Amniotic stem cell (primary cell): Measurements from ENCODE around the gene PPP4R1.

Experiments
- DNase-seq: peaks from one replicate; lab custom pipeline; 2025; lab: John Stamatoyannopoulos, UW

The PPP4R1 gene

DNA sequence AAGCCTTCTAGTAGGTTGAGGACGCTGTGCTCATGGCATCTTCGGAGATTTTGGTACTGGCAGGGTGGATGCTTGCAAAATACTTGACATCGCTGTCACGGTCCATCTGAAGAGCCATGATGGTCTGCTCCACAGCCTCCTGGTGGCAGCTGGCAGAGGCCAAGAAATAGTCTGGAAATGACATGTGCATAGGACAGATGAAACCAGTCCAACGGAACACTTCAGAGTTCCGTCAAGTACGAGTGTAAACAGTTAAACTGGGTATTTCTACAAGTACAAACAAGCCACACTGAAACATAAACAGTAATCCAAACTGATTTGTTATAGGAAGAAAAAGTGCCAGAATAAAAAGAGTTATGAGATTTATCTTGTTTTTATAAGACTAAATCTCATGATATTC lies 66.6 kb downstream of the PPP4R1 start:
- DNase-seq: no peak

DNA sequence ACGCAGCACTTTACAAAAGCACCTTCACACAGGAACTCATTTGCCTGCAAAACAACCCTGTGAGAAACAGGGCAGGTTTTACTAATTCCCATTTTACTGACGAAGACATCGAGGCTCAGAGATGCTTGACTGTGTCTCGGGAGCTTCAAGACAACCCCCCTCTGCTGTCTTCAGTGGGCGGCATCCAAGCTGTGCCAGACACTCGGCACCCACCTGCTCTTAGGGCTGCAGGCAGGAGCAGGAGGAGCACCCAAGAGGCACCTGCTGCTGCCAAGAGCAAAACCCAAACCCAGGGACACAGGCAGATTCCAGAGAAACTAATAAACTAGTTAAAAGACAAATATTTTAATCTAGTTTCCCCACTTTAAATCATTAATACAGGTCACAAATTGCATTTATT lies 67.9 kb downstream of the PPP4R1 start:
- no peak for DNase-seq

DNA sequence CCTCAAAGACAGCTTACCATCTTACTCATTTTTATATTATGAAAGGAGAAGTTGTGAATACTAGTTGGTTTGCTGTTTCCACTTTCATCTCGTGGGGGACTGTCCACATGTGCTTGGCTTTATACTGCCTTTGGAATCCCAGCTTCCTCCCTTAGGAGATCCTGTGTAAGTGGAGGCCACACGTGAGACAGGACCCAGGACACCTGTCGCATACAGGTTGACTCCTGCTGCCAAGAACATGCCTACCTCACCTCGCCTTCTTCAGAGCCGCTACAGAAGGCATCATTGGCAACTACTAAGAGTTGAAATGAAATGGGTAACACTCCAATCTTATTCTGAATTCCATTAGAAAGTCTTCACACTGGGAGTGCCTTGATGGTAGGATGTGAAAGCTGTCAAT lies 69.3 kb downstream of the PPP4R1 start:
- no peak for DNase-seq

DNA sequence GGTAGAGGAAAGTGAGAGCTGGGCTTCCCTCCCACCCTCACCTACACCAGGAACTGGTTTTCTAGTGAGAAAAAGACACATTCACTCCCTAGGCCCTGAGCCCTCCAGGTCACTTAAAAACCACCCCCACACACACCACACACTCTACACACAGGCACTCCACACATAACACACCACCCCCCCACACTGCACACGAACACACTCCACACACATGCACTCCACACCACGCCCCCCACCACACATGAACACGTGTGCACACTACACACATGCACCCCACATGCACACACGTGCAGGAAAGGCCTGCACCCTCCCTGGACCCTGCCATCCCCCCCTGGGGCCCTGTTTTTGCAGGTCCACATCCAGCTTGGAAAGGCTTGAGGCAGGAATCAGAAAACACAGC lies 71.4 kb downstream of the PPP4R1 start:
- no peak for DNase-seq

DNA sequence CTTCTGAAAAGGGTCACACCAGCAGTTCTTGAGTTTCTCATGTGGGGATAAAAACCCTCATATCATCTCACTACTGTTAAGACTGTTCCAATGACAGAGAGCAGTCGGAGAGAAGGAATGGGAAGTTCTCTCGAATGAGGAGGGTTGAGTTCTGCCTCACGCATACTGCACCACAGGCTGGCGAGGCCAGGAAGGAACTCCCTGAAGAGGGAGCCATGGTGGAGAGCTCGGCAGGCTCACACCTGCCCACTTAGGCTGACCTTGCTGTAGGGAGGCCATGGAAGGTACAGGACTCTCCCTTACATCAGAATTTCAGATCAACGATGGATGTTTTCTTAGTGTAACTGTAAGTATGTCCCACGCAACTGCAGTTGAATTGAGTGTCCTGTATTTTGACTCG lies 74.4 kb downstream of the PPP4R1 start:
- DNase-seq: no peak

DNA sequence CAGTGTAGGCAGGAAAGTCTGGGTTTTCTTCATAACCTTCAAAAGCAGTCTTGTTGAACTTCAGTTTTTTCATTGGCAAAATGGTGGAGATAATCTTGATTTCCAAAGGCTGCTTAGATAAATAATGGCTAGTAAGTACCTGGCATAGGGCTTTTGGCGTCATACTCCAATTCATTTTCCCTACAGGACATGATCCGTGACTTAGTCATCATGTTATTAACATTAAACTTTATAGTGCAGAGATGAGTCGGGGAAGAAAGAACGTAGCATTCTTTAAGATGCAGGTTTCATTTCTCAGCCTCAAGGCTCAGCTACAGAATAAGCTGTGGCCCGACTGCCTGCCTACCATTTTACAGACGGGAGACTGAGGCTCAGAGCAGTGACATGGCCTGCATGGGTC lies 75.1 kb downstream of the PPP4R1 start:
- DNase-seq: peak; percentile 46

DNA sequence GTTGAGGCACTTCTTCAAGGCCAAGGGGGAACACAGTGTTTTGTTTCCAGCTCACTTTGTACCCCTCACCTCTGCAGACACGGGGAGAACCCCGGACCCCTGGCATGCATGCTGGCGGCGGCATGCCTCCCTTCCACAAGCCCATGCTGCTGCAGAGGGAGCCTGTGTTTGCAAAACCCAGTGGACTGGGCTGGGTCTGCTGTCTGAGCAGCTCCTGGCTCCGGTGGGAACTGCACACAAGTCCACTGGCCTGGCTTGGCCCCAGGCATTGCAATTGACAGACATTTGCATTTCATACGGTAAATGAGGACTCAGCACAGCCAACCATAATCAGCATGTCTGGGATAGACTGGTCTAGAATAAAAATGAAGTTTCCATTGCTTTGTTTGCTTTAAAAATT lies 76.7 kb downstream of the PPP4R1 start:
- no peak for DNase-seq

DNA sequence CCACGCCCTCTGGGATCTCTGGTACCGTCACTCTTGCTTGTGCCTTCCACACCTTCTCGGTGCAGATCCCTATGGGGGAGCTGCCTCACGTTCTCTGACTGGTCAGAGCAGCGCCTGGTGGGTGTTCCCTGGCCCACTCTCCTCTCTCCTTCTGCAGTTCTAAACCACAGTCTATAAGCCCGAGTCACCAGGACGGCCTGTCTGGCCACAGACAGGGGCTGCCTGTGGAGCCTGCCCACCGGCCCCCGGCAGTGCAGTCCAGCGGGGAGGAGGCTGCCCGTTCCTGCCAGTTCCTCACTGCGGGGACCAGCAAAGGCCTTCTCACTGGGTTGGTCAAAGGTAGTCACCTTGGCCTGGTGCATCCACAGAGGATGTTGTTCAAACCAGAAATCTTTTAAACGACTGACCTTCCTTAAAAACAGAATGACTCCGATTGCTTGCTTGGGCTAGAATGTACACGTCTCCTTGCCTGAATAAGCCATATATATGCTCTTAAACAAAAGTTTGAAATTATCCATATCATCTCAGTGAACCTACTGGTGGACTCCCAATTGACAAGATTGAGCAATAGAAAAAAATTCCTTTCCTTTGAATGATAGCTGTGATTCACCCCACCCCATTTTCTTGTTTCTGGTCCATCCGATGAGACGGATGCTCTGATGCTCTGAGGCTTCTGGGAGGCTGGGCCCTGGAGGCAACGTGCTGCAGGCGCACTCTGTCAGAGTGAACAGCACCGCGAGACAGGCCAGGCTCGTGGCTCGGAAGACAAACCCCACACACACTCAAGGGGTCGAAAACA lies 77.8 kb downstream of the PPP4R1 start:
- no peak for DNase-seq

DNA sequence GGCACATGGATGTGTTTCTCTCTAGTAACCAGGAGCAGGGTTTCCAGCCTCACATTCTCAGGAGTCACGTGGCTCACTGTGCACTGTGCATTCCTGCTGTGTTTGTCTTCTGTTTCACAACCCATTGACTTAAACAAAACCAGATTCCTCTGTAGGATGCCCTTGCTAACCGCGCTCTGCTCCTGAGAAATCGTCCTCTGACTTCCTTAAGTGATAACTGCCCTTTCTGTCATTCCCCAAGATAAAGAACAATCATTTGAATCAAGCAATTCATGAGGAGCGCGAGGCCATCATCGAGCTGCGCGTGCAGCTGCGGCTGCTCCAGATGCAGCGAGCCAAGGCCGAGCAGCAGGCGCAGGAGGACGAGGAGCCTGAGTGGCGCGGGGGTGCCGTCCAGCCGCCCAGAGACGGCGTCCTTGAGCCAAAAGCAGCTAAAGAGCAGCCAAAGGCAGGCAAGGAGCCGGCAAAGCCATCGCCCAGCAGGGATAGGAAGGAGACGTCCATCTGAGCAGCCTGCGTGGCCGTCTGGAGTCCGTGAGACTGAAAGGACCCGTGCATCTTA lies 78.8 kb downstream of the PPP4R1 start:
- DNase-seq: peak; percentile 82

DNA sequence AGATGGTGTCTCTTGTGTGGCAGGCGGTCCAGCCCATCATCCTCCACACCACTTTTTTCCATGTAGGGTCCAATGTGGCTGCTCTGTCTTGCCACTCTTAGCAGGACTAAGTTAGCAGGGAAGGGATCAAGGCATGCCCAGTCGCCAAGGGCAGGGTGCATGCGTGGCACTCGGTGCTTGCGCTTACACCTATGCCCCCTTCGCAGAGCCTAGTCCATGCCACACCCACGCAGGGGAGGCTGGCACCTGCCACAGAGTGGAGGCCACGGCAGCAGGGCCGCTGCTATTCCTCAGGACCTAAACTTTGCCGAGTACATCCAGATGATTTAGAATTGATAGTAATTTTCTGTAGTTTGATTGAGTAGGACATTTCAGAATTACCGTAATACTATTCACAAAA lies 79.5 kb downstream of the PPP4R1 start:
- no peak for DNase-seq

DNA sequence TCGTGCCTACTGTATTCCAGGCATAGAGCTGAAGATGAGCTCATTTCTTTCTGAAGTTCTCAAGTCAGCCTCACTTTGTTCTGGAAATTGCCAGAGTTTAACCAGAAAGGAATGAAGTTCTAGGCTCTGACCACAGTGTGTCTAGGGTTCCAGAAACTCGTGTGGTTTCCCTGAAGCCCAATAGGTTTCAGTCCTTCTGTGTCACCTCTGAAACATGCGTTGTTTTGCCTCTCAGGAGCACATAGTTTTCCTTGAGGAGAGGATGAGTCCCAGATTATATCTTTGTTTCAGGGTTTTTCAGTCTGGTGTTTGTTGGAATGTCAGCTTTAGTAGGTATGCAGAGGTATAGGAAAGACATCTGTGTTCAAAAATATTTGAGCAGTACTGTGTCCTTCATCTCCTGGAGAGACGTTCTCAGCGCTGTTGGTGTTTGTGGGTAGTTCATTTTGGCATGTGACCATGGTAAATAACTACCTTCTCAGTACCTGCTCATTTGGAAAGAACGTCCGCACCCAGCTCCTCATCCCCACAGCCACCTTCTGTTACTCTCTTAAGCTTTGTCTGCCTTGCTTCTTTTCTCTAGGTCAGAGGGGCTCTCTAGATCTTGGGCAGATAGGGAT lies 82.5 kb downstream of the PPP4R1 start:
- no peak for DNase-seq

DNA sequence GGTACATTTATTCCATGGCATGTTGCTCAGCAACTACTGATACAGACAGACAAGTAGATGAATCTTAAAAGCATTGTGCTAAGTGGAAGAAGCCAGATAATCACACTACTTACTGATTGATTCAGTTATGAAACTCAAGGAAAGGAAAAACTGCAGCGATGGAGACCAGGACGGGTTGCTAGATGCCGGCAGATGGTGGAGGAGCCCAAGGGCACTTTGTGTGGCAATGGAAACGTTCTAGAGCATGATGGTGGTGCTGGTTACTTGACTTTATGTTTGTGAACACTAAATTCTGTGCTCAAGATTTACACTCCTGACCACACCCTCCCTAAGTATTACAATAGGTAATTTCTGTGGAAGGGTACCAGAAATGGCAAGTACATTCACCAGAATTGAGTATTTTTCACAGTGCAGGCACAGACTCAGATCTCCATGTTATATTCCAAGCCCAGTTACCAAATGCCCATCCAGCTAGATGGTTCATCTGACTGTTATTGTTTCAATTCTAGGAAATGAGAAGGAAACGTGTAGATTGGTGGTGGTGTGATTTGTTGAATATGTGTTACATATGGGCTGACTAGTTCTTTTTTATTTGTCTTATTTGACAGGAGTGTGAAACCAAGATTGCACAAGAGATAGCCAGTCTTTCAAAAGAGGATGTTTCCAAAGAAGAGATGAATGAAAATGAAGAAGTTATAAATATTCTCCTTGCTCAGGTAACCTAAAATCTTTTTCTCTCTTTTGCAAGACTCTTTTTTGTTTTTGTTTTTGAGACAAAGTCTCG lies 83.9 kb downstream of the PPP4R1 start:
- DNase-seq: no peak

DNA sequence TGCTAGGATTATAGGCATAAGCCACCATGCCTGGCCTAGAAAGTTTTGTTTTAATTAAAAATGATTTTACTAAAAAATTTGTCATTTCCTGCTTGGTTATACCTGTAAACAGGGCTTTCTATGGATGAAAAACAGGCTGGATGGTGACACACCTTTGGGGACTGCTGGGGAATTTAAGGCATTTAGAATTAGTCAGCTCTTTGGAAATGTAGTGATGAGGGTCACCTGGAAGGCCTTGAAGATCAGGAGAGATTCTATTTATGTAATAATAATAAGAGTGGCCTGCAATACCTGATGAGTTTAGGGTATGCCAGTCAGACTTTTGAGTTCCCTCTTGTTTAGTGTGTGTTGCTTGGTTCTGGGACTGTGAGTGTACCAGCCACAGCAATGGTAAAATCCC lies 87.9 kb downstream of the PPP4R1 start:
- DNase-seq: no peak

DNA sequence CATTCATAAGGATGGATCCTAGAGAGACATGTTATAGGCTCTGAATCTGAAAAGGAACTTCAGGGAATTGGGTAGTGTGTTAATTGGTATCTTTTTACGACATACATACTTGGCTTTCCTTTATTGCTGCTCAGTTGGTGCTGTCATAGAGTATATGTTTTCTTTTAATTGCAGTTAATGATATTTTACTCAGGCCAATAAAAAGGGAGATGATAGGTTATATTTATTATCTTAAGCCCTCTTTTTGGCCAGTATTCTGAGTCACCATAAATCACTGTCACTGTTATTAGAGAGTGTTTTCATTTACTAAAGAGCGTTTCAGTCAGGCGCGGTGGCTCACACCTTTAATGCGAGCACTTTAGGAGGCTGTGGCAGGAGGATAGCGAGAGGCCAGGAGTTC lies 91.4 kb downstream of the PPP4R1 start:
- DNase-seq: no peak

DNA sequence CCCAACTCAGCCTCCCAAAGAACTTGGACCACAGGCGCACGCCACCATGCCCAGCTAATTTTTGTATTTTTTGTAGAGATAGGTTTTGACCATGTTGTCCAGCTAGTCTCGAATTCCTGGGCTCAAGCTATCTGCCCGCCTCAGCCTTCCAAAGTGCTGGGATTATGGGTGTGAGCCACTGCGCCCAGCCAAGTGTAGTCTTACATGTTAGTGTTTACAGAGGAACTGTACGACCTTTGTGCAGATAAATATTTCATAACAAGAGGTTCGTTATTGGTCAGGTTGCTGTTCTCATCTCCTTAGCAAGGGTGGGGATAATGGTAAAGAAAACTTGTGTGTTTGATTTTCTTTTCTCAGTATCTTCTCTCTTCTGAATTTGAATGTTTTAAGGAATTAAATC lies 92.6 kb downstream of the PPP4R1 start:
- DNase-seq: no peak

DNA sequence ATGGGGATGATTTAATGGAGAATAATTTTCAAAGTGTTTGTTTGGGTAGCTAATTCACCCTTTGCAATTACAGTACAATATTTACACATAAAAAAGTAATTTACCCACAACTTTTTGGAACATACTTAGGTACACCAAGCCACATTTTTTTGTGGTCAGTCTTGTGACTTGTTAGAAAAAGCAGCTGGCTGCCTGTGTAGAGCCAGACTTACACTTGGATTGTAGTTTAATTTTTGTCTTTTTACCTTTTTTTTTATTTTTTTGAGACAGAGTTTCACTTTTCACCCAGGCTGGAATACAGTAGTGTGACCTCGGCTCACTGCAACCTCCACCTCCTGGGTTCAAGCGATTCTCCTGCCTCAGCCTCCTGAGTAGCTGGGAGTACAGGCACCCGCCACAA lies 93.7 kb downstream of the PPP4R1 start:
- DNase-seq: no peak

DNA sequence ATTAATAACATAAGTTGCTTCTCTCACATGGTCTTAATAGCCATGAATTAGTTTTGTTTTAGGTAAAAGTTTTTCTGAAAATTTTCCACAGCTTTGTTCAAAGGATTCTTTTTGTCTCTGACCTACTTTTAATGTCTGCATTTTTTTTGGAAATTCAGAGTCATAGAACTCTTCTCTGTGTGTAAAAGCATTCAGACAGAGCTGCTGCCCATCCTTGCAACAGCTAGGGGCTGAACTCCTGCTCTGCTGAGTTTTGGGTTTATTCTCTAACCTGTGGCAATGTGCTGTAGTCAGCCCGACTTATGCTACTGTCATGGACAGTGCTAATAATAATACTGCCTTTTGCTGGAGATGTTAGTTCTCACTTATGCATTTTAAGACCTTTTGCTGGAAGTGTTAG lies 95.0 kb downstream of the PPP4R1 start:
- no peak for DNase-seq

DNA sequence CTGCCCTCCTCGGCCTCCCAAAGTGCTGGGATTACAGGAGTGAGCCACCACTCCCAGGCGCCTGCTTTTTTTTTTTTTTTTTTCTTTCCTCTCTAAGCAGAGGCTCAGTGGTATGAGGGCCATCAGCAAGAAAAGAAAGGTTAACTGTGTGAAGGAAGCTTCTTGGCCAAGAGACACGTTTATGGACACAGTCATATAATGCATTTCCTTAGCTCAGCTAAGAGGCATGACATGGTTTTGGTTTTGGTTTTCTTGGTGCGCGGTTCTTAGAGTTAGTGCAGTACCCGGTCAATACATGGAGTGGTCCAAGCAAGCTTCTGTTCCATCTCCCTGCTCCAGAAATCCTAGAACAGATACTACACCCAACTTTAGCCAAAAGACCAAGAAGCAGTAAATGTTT lies 96.5 kb downstream of the PPP4R1 start:
- no peak for DNase-seq

DNA sequence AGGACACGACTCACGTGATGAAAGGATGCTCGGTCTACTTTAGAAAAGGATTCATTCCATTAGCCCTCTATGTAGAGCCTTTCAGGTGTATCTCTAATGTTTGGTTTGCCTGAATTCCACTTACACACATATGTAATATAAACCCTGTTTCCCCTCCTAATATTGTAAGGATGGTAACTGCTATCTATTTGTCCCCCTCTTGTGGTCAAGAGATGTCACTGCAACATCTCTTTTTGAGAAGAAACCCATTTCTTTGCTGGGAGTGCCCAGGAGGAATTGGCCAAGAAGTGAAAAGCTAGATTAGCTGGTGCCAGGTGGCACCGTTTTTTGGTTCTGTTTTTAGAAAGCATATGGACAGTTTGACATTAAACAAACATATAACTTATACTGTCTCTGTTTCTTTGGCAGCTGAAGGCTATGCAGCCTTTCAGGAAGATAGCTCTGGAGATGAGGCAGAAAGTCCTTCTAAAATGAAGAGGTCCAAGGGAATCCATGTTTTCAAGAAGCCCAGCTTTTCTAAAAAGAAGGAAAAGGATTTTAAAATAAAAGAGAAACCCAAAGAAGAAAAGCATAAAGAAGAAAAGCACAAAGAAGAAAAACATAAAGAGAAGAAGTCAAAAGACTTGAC lies 97.8 kb downstream of the PPP4R1 start:
- DNase-seq: no peak

DNA sequence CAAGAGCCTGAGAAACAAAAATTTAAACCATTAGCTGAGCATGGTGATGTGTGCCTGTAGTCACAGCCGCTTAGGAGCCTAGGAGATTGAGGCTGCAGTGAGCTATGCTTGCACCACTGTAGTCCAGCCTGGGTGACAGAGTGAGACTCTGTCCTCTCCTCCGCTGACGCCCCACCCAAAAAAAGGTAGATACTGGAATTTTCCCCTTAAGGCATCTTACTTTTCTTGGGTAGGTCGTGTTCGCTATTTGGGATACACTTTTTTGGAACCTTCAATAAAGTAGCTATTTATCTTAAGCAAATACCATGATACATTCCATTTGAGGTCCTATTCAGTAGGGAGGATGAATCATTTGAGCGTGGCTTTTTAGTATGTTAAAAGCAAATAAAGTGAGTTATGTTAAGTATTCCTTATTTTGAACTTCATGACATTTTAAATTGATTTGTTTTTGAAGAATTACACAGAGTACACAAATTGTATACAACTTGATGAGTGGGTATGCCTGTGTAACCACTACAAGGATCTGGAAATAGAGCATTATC lies 100.3 kb downstream of the PPP4R1 start:
- no peak for DNase-seq

DNA sequence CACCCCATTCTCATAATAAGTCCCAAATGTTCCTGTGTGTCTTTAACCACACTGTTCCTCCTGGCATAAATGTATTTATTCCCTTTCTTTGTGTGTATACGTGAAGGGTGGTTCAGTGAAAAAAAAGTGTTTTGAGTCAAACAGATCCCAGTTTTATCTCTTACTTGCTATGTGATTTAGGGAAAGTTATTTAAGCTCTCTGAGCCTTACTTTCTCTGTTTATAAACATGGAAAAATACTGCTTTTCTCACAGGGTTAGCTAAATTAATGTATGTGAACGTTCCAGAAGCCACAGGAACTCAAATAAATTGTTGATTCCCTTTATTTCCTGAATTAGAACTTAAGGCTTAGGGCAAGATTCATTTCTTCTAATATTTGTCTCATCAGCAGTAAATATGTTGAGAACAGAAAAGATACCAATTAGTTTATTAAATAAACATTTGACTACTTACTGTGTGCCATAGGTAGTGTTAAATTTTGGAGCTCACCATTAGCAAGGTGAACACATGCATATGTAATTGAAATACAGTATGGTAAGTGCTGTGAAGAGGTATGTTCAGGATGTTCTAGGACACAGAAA lies 105.8 kb downstream of the PPP4R1 start:
- DNase-seq: no peak
